ENCODE results near the gene REPS2.

REPS2 gene

DNA sequence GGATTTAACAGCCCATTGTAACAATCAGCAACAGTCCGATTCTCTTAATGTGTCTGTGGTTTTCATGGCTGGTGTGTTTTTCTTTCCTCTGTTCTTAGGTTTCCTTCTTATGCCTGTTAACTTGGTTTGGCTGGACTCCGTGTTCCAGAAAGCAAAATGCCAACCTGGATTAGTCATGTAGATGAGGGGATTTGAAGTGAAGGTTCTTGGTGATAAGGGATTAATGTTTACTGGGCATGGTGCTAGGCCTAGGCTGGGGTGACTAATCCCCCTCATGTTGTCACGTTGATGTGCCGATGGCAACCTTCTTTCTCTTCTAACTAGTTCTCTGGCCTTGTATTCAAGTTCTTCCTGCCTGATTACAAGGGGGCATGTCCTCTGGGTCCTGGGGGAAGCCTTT is 85.9 kb downstream of the REPS2 start:
- Histone ChIP-seq H3K27ac (peak overlapping the region; percentile 67 to 70), H3K4me3 (no peak overlapping the region)
- no peak for DNase-seq (ENCODE audit: low spot score)
- TF ChIP-seq, protein P1, sequence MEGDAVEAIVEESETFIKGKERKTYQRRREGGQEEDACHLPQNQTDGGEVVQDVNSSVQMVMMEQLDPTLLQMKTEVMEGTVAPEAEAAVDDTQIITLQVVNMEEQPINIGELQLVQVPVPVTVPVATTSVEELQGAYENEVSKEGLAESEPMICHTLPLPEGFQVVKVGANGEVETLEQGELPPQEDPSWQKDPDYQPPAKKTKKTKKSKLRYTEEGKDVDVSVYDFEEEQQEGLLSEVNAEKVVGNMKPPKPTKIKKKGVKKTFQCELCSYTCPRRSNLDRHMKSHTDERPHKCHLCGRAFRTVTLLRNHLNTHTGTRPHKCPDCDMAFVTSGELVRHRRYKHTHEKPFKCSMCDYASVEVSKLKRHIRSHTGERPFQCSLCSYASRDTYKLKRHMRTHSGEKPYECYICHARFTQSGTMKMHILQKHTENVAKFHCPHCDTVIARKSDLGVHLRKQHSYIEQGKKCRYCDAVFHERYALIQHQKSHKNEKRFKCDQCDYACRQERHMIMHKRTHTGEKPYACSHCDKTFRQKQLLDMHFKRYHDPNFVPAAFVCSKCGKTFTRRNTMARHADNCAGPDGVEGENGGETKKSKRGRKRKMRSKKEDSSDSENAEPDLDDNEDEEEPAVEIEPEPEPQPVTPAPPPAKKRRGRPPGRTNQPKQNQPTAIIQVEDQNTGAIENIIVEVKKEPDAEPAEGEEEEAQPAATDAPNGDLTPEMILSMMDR (IDR thresholded peaks at IDR 0.05), result no peak

- DNase-seq (ENCODE audit: low spot score), result no peak
- H3K4me3 ChIP-seq, result no peak overlapping the region
- peak overlapping the region; percentile 35 to 67 for H3K27ac ChIP-seq
- TF ChIP-seq, protein P1 (IDR thresholded peaks at IDR 0.05), result no peak
These were observed 86.8 kb downstream of the REPS2 start for GRCh38 chrX:17033225-17033624.

DNA sequence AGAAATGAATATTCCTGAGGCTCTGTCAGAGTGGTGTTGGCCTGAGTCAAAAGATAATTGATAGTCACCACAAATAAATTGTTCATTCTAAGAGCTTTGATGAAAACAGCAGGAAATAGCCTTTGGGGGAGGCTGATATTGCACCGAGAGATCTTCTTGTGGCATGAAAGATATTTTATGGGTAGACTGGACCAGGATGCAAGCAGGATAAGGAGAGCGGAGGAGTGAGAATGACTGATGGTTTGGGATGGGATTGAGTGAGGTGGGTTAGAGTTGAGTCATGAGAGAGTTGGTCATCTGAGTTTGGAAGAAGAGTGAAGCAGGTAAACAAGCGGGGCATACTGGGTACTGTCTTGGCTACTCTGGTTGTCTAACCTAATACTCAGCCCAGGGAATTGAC is 88.7 kb downstream of the REPS2 start:
- TF ChIP-seq, protein P1 (IDR thresholded peaks at IDR 0.05), result no peak

DNA sequence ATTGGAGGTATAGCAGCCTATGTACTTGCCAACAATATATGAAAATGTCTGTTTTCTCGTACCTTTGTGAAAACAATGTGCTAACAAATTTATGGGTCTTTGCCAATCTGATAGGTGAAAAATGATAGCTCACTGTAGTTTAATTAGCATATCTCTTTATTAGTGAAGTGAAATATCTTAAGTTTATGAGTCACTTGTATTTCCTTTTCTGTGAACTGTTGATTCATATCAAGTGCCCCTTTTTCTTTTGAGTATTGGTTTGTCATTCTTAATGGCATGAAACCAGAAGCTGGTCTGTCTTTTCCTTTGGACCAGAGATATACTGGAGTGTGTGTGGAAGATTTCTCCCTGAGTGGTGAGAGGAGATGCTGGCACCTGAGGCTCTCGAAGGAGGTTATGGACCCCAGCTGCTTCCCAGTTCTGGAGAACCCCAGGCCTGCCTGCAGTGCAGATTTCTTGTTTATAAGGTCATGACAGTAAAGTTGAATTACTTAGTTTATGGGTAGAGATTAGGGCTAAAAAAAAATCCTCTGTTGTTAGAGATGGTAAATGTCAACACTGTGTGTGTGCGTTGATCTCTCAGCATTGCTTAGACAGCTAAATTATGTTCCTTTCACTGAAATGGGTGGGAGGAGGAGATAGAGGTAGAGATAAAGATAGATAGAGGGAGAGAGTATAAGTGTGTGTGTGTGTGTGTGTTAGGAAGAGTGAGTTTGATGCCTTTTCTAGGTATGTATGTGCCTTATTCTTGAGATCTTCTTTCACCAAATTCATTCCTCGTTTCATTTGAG is 89.9 kb downstream of the REPS2 start:
- DNase-seq (ENCODE audit: low spot score), result no peak
- H3K27ac ChIP-seq, result no peak overlapping the region
- TF ChIP-seq, protein P1 (IDR thresholded peaks at IDR 0.05), result no peak
- no peak overlapping the region for H3K4me3 ChIP-seq

More for the DNA sequence above, 88.7 kb downstream of the REPS2 start:
- Histone ChIP-seq H3K27ac (no peak overlapping the region), H3K4me3 (no peak overlapping the region)
- DNase-seq (ENCODE audit: low spot score), result no peak

GRCh38 chrX:17038277-17038676 is 91.8 kb downstream of the REPS2 start:
- Histone ChIP-seq H3K4me3 (no peak overlapping the region), H3K27ac (no peak overlapping the region)
- TF ChIP-seq, protein P1 (IDR thresholded peaks at IDR 0.05), result no peak
- DNase-seq (ENCODE audit: low spot score), result no peak

DNA sequence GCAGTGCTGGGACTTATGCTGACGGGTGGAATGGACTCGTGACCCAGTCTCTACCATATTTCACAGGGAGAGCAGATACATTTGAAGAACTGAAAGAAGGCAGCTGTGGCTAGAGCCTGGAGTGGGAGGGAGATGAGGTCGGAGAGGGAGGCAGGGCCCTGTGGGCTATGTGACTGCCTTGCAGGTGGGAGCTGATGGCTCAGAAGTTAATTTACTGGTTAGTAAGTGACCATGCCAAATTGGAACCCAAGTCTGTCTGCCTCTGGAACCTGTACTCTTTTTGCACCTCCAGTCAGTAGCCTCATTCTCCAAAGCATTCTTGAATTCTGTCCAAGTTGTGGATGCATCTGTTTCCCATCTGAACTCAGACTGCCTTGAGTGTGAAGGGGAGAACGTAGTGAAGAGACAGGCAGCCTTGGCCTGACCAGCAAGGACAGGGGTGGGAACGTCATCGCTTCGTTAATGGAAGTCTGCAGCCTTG is 92.3 kb downstream of the REPS2 start:
- Histone ChIP-seq H3K27ac (no peak overlapping the region), H3K4me3 (no peak overlapping the region)
- TF ChIP-seq, protein P1 (IDR thresholded peaks at IDR 0.05), result no peak
- no peak for DNase-seq (ENCODE audit: low spot score)

DNA sequence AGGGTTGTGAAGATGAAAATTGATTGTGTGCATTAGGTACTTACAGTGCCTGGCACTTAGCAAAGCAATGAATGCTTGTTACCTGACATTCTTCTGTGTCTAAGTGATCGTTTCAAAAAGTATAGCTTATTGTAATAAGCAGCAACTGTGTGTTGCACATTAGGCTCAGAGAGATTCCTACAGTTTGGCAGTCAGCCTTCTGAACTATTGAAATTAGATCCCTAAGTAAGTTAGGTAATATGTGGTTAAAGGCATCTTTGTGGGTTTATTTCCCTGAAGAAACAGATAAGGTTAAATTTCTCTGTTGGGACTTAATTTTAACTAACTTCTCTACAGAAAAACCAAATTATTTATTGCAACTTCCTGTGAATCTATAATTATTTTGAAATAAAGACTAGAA is 93.4 kb downstream of the REPS2 start:
- Histone ChIP-seq H3K27ac (no peak overlapping the region), H3K4me3 (no peak overlapping the region)
- TF ChIP-seq, protein P1 (IDR thresholded peaks at IDR 0.05), result no peak
- DNase-seq (ENCODE audit: low spot score), result no peak

All from coronary artery (tissue), 2 donors.